Fibroblast of skin of left biceps (primary cell): Measurements from ENCODE around the gene WBP11.

ENCODE experiments used
- DNase-seq, 2 experiments: peaks; one replicate each; pipeline ENCODE4 v3.0.0-alpha.2; 2013; ENCODE audit warnings: low read depth in 2 of 2

Gene WBP11

DNA sequence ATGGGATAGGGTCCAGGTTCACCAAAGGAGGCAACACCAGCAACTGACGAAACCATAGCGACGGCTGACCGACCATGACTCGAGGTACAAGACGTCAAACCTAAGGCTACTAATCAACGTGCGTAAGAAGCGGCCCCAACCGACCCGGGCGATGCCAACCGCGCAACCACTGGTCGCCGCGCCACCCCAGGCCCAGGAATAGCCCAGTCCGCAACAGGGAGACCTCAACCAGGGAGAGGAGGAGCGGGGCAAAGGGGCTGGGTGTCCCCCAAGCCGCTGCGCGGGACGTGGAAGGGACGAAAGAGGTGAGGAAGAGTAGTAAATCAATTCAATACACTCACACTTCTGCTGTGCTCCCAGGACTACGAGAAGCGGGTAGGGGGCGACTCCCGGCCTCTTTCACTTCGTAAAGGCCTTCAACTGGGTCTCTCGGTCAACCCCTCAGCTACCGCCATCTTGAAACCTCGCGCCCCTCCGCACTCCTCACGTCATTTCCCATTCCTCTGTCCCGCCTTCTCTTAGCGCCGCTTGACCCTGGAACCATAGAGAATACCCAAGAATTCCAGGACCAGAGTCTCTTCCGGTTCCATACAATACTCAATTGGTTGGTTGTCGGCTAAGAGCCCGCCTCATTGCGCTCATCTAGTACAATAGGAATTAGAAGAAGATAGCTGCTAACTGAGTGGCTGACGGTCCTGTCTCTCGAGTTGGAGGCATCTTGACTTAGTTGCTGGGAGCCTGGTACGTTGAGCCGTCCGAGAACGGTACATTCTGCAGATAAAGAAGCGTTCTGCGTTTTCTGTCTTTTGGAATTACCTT is at the start of gene WBP11, which contains the start of gene C12orf60:
TSS of gene WBP11 (minus strand) at position 468 of the 819 bp plus-strand sequence. CDS start 2,095 bp downstream, outside the sequence.
TSS of gene C12orf60 (plus strand) at position 660 of the 819 bp plus-strand sequence. CDS start 19,266 bp downstream, outside the sequence.
- peak; percentile 96 to 97 for DNase-seq

DNA sequence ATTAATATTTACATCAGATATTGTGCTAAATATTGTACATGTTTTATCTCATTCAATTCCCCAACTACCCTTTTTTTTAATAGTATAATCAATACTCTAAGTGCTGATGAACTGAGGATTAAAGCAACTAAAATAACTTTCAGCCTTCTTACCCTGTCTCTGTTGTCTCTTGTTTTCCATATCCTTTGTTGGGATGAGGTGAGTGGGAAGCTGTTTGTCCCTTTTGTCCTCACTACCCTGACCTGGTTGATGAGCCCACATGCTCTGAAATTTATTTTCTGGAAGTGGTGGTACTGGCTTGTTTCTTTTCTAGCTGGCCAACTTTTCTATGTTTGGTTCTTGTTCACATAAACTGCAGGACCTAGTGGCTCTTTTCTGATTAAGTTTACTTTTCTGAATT is 49.6 kb upstream of the WBP11 start:
- DNase-seq, result no peak

DNA sequence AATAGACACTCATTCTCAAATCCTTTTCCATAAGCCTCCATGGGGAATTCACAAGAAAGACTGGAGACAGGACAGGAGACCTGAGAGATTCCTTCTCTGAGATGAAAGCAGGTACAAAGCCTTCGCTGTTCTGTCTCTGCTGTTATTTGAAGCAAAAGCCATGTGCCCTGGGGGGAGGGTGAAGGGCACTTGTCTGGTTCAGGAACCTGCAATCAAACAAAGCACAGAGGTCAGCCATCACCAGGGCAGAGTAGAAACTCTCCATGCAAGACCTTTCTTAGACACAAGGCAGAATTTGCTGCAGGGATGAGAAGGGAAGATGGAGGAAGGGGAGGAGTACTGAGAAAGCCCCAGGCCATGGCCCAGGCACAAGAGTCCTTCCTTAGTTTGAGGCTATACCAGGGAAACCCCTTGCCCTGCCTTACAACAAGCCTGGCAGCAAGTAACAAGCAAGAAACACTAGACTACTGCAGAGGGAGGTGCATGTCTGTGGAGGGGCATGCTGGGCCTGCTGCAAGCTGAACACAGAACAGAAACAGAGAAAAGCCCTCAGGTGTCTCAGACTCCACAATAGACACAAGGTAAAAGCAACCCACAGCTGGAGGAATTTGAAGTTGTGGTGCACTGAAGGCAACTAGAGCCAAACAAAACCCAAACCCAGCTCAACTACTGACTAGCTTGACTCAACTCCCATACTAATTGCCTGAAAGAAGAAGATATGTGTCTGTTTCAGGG is 47.8 kb upstream of the WBP11 start:
- DNase-seq, result no peak

- DNase-seq, result no peak
These were observed 46.4 kb upstream of the WBP11 start for GRCh38 chr12:14849661-14850060.

DNA sequence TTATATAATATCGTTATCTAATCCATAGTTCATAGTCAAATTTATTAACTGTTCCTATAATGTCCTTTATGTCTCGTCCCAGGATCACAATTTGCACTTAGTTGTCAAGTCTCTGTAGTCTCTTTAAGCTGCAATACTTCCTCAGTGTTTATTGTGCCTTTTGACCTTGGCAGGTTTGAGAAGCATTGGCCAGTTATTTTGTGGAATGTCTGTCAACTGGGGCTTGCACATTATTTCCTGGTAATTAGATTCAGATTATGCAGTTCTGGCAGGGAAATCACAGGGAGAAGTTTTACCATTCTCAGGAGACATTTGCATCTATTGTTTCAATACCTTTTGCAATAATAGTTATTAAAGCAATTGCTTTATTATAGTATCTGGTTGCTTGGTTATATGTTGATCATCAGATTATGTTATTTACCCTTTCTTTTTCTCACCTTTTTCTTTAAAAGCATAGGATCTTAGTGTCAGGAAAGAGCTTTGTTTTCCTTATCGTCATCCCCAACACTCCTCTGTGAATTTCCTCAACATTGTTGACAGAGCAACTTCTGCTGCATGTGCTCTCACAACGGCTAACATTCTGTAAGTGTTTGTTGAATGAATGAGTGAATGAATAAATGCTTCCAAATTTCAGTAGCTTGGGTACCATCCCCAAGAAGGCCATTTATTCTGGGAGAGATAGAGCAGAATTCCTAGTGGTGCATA is 43.8 kb upstream of the WBP11 start:
- DNase-seq, result no peak

DNA sequence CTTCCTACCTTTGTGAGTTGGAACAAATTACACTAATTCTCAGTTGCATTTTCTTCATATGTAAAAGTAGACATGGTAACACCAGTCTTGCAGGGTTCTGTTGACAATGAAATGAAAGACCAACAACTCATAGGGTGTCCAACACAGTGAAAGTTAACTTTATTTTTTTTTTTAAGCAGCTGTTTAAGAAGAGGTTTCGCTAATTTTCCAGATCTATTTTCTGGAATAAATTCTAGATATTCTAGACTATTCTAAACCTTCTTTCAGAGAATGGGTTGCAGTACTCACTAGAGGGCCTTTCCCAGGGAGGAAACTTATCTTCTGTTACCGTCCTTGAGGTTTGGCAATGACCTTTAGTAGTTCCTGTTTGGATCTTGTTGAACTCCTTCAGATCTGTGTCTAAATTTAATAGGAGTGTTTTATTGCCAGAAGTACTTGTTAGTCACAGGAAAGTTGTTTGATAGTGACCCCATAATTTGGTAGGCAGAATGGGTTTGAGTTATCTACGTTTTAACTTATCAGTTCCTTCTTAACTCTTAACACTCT is 42.8 kb upstream of the WBP11 start:
- DNase-seq, result no peak

DNA sequence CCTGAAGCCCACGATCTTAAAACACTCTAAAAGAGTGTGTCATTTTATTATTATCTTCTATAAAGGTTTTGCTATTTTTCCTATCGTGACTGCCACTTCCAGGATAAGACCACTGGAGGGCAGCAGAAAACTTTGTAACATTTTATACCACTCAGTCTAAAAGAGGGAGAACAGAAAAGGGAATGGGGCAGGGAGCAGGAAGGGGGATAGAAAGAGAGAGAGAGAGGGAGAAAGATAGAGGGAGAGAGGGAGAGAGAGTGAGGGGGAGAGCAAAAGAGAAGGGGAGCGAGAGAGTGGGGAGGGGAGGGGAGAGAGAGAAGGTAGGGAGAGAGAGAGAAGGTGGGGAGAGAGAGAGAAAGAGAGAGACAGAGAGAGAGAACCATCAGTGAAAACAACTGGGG is 42.1 kb upstream of the WBP11 start:
- no peak for DNase-seq

DNA sequence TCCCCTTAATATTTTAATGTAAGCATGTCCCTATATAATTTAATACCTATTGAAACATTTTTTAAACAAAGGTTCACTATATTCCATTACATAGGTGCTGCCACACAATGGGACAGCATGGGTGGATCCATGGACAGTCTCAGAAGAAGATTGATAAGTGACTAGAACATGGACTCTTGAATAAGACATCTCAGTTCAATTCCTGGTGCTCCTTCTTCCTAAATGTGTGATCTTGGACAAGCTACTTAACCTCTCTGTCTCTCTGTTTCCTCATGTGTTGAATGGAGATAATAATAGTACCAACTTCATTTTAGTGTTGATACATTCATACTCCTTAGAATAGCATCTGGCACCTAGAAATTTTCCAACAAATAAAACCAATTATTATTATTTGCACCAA is 41.1 kb upstream of the WBP11 start:
- DNase-seq, result no peak

DNA sequence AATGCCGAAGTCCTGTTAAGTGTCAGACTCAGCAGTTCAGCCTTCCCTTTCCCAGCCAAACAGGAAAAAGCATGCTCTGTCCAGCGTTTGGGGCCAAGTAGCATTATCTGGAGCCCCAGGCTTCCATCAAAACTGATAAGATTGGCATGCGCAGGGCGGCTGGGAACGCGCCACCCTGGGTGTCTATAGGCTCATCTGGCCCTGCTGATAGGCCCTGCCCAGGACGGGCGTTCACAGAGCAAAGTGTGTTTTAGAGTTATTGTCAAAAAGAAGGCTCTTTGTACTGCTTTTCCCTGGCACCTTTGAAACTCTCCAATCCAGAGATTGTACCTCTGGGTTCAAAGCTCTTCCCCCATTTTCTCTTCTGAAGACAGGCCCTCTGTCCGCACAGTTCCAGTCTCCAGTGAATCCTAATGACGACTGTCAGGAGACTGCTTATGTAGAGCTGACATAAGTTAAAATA is 40.2 kb upstream of the WBP11 start, which contains the start of gene ART4:
TSS of gene ART4 (minus strand) at position 102 of the 463 bp plus-strand sequence. CDS start 413 bp downstream, outside the sequence.
- DNase-seq, result no peak

DNA sequence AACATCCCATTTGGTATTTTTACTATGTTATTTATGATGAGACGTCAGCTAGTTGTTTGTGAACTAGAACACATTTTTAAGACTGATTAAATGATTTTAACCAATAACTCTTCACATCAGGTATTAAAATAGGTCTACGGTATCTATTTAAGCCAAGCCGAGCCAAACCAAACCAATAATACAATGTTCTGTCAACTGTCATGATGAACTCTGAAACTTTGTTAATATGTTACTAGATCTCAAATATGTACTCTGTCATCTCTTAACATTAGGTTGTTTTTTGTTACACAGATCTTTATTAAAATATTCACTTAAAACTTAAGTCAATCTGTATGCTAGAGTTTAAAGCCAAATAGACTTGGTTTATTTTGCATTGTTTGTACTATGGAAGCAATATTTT is 39.0 kb upstream of the WBP11 start:
- no peak for DNase-seq

GRCh38 chr12:14841761-14842160 is 38.5 kb upstream of the WBP11 start:
- DNase-seq, result no peak

GRCh38 chr12:14840616-14841015 is 37.3 kb upstream of the WBP11 start:
- no peak for DNase-seq

DNA sequence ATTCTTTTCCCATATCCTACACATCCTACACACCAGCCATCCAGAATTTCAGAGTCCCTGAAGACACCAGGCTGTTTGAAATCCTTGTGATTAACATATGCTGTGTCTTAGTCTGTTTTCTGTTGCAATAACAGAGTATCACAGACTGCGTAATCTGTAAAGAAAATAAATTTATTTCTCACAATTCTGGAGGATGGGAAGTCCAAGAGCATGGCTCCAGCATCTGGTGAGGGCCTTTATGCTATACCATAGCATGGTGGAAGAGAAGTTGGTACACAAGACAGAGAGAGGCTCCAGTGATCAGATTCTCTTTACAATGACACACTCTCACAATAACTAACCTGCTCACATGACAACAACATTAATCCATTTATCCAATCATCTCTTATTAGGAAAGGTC is 36.0 kb upstream of the WBP11 start:
- no peak for DNase-seq

DNA sequence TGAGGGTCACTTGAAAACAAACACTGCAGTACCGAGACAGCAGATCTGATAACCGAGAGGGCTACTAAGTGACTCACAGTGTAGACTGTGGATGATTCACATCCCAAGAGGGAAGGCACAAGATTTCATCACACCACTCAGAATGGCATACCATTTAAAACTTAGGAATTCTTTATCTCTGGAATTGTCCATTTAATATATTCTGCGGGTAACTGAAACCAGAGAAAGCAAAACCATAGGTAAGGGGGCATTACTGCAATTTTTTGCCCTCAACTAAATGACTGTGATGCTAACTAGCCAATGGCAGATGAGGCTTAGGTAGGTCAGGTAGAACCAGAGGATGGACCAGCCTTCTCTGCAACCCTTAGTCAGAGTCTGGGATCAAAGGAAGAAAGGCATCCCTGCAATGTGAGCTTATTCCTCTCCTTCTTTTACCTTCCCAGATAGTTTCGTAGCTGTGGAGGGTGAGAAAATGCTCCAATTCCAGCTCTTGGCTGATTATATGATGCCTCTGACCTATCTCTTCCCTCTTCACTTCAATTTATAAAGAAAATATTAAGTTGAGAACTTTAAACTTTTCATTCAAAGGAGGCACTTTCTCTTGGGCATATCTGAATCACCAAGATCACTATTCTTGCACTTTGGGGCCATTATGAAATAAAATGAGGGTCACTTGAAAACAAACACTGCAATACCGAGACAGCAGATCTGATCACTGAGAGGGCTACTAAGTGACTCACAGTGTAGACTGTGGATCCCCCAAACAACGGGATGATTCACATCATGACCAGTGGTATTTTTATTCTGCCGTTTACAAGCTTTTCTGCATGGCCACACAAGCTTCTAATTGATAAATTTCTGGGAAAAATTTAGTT is 33.3 kb upstream of the WBP11 start:
- DNase-seq, result peak; percentile 38 to 44

GRCh38 chr12:14834509-14834908 is 31.2 kb upstream of the WBP11 start:
- DNase-seq, result no peak

DNA sequence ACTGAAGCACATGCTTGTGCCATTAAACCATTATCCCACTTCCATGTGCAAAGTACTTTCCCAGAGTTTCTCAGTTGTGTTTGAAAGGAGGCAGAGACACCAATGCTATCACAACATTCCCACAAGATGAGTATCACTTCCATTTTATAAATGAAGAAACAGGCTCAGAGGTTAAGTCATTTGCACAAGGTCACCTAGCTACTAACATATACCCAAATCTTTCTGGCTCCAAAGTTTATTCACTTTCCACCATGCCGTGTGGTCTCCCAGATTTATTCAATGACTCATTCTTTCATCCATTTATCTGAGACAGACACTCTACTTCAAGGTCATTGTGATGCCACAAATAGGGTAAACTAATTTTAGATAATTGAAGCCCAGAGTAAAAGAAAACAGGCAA is 30.7 kb upstream of the WBP11 start:
- DNase-seq, result no peak

DNA sequence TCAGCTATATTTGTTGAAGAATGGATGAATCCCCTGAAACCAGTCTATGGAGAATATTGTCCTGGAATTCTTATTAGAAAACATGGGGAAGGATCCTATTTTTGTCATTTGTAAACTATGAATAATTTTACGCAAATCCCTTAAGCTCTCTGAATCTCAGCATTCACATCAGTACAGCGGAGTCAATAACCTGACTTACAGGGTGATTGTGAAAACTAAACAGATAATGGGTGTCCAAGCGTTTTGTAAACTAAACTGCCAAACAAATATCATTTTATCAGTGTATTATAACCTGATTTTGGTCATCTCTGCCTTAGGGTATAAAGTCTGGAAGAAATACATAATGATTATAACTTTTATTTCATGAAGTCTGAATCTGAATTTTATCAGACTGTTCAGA is 30.1 kb upstream of the WBP11 start:
- no peak for DNase-seq

- no peak for DNase-seq
These were observed 25.6 kb upstream of the WBP11 start for GRCh38 chr12:14828892-14829291.

GRCh38 chr12:14827043-14827442 is 23.8 kb upstream of the WBP11 start:
- no peak for DNase-seq

- no peak for DNase-seq
These were observed 23.2 kb upstream of the WBP11 start for GRCh38 chr12:14826491-14826890.

GRCh38 chr12:14825256-14825655 is 22.0 kb upstream of the WBP11 start:
- DNase-seq, result no peak
